Caco-2 (cell line): Measurements from ENCODE around the gene PALM. TPM values are rescaled to one million over a fixed set of nuclear protein-coding genes. Genes with fewer than 3 reads are reported as not detected.
"Not testable (repeated sequence)": the region's sequence is repeated elsewhere in the genome, so short reads cannot be mapped to it uniquely, and the experiment has no call there.

Experiments used
- BruUV-seq: library from RNA; stranded (reverse); fragments of 400-500 nt; replicated peaks from 2 replicates; lab custom pipeline; 2021; lab: Mats Ljungman, UMichigan
- CTCF ChIA-PET: fragments of 300-600 bp; sonication (Branson Sonifier 250); formaldehyde crosslinking; loops from one replicate; lab custom pipeline; 2022; ENCODE audit warnings: antibody characterized with exemption; lab: Charles Lee
- POLR2A ChIA-PET: fragments of 300-600 bp; sonication (Branson Sonifier 250); formaldehyde crosslinking; loops from one replicate; lab custom pipeline; 2022; ENCODE audit warnings: antibody characterized with exemption; lab: Charles Lee
- DNase-seq, 2 experiments: peaks; one replicate each; pipeline versions ENCODE4 v3.0.0 to v3.0.0-alpha.2; 2020 to 2022
- H3K27me3 ChIP-seq: replicated peaks from 2 replicates; pipeline ENCODE4 v1.6.0; 2011; ENCODE audit warnings: low read length; ENCODE audit not compliant: control insufficient read depth, insufficient read depth
- H3K36me3 ChIP-seq: 2 replicates; pipeline ENCODE4 v1.5.1; 2011; ENCODE audit warnings: low read length; ENCODE audit not compliant: control insufficient read depth, insufficient read depth
- H3K4me1 ChIP-seq: fragments of 250-450 bp; sonication (Bioruptor Pico); 2 replicates; pipeline ENCODE4 v1.5.1; 2020; ENCODE audit warnings: mild to moderate bottlenecking
- H3K4me3 ChIP-seq: 2 replicates; pipeline ENCODE4 v1.5.1; 2011; ENCODE audit warnings: low read depth, mild to moderate bottlenecking, control low read depth, low read length
- H3K9me3 ChIP-seq: fragments of 250-450 bp; sonication (Bioruptor Pico); 2 replicates; pipeline ENCODE4 v1.5.1; 2020; ENCODE audit warnings: mild to moderate bottlenecking, moderate library complexity
- H3K27ac Mint-ChIP-seq: one replicate; pipeline ENCODE4 v1.8.0; 2022; ENCODE audit warnings: mixed read lengths; ENCODE audit not compliant: unreplicated experiment
- H3K27me3 Mint-ChIP-seq: one replicate; pipeline ENCODE4 v1.8.0; 2022; ENCODE audit warnings: mixed read lengths; ENCODE audit not compliant: insufficient read depth, unreplicated experiment
- H3K36me3 Mint-ChIP-seq: one replicate; pipeline ENCODE4 v1.8.0; 2022; ENCODE audit warnings: mild to moderate bottlenecking, mixed read lengths; ENCODE audit not compliant: insufficient read depth, unreplicated experiment
- H3K4me1 Mint-ChIP-seq: one replicate; pipeline ENCODE4 v1.8.0; 2022; ENCODE audit warnings: low read depth, mixed read lengths; ENCODE audit not compliant: unreplicated experiment
- H3K4me3 Mint-ChIP-seq: one replicate; pipeline ENCODE4 v1.8.0; 2022; ENCODE audit warnings: mild to moderate bottlenecking, moderate library complexity, mixed read lengths; ENCODE audit not compliant: unreplicated experiment
- H3K9me3 Mint-ChIP-seq: one replicate; pipeline ENCODE4 v1.8.0; 2022; ENCODE audit warnings: mixed read lengths; ENCODE audit not compliant: unreplicated experiment
- CTCF ChIP-seq, 2 experiments: fragments of 200-600 bp in 1 of 2; IDR thresholded peaks; 1 replicate in 1 of 2; 2 replicates in 1 of 2; pipeline versions ENCODE4 v1.5.1 to v1.8.0; 2011 to 2022; ENCODE audit warnings: antibody characterized with exemption in 1 of 2, control low read depth in 1 of 2, inconsistent platforms in 1 of 2, low read depth in 1 of 2, low read length in 1 of 2, mild to moderate bottlenecking in 1 of 2, moderate library complexity in 1 of 2; ENCODE audit not compliant: insufficient read depth in 1 of 2, severe bottlenecking in 1 of 2, unreplicated experiment in 1 of 2
- intact Hi-C: fragments of 100-400 bp; cut with micrococcal nuclease; formaldehyde crosslinking; loops from one replicate; pipeline ENCODE4 v1.10.0; 2022; ENCODE audit not compliant: unreplicated experiment
- total RNA-seq: library from RNA; stranded (reverse); gene quantifications from 2 replicates; pipeline ENCODE4 v1.2.3, GENCODE V29; 2022

Gene PALM
- total RNA-seq, 1 experiment from 2014 or later: 16.1 TPM

GRCh38 chr19:741506-742131, 32.9 kb downstream of the PALM start:
- H3K9me3 ChIP-seq: peaks cover 8% of the 10 kb centered on the region
- peak; percentile 56 to 59 for DNase-seq
- no TSS peak for BruUV-seq
- H3K27me3 ChIP-seq: no peaks in the 10 kb centered on the region
- Mint-ChIP-seq H3K27ac (no peak overlapping the region), H3K36me3 (peaks cover 45% of the 10 kb centered on the region), H3K4me1 (peaks cover 7% of the 10 kb centered on the region), H3K9me3 (no peaks in the 10 kb centered on the region), H3K27me3 (no peaks in the 10 kb centered on the region), H3K4me3 (no peak overlapping the region)
- intact Hi-C loops: no loop called here
- H3K4me3 ChIP-seq: no peak overlapping the region
- H3K4me1 ChIP-seq: peaks cover 16% of the 10 kb centered on the region
- ChIA-PET CTCF (interaction anchor here (0.6 to 0.9 kb wide), 2 partner anchors 10 to 113 kb away, joined by 3 read pairs; no protein-coding TSS in a partner anchor), POLR2A (interaction anchor here (0.6 to 1.4 kb wide), 2 partner anchors 11 to 242 kb away, joined by 3 to 8 read pairs; no protein-coding TSS in a partner anchor)
- peak in 1 of 2 experiments; percentile 20 for TF ChIP-seq CTCF (IDR thresholded peaks at IDR 0.05; ENCODE audit: insufficient read depth in 1 of 2, low read depth in 1 of 2, low read length in 1 of 2, severe bottlenecking in 1 of 2, unreplicated experiment in 1 of 2)
- H3K36me3 ChIP-seq: no peaks in the 10 kb centered on the region

GRCh38 chr19:742540-743075, 33.9 kb downstream of the PALM start:
- intact Hi-C loops: no loop called here
- peaks cover 16% of the 10 kb centered on the region for H3K4me1 ChIP-seq
- no peak overlapping the region for H3K4me3 ChIP-seq
- no peaks in the 10 kb centered on the region for H3K27me3 ChIP-seq
- Mint-ChIP-seq H3K27me3 (no peaks in the 10 kb centered on the region), H3K27ac (no peak overlapping the region), H3K36me3 (peaks cover 35% of the 10 kb centered on the region), H3K4me1 (peaks cover 7% of the 10 kb centered on the region), H3K4me3 (no peak overlapping the region), H3K9me3 (no peaks in the 10 kb centered on the region)
- DNase-seq: no peak
- no peaks in the 10 kb centered on the region for H3K36me3 ChIP-seq
- BruUV-seq: no TSS peak
- CTCF ChIA-PET: no interaction called here
- POLR2A ChIA-PET: no interaction called here
- TF ChIP-seq CTCF (IDR thresholded peaks at IDR 0.05; ENCODE audit: insufficient read depth in 1 of 2, low read depth in 1 of 2, low read length in 1 of 2, severe bottlenecking in 1 of 2, unreplicated experiment in 1 of 2): no peak
- H3K9me3 ChIP-seq: peaks cover 14% of the 10 kb centered on the region

GRCh38 chr19:743168-743687, 34.5 kb downstream of the PALM start:
- ChIA-PET POLR2A (no interaction called here), CTCF (no interaction called here)
- H3K36me3 Mint-ChIP-seq: peaks cover 31% of the 10 kb centered on the region
- H3K27me3 Mint-ChIP-seq: no peaks in the 10 kb centered on the region
- H3K36me3 ChIP-seq: no peaks in the 10 kb centered on the region
- intact Hi-C loops: no loop called here
- H3K4me1 ChIP-seq: peaks cover 11% of the 10 kb centered on the region
- H3K27me3 ChIP-seq: no peaks in the 10 kb centered on the region
- TF ChIP-seq CTCF (IDR thresholded peaks at IDR 0.05; ENCODE audit: insufficient read depth in 1 of 2, low read depth in 1 of 2, low read length in 1 of 2, severe bottlenecking in 1 of 2, unreplicated experiment in 1 of 2): no peak
- H3K4me3 ChIP-seq: no peak overlapping the region
- no TSS peak for BruUV-seq
- peaks cover 20% of the 10 kb centered on the region for H3K9me3 ChIP-seq
- H3K4me1 Mint-ChIP-seq: peaks cover 5% of the 10 kb centered on the region
- no peak overlapping the region for H3K27ac Mint-ChIP-seq
- H3K9me3 Mint-ChIP-seq: no peaks in the 10 kb centered on the region
- DNase-seq: peak; percentile 62 to 84
- H3K4me3 Mint-ChIP-seq: no peak overlapping the region

GRCh38 chr19:745138-745537, 36.4 kb downstream of the PALM start:
- peaks cover 17% of the 10 kb centered on the region for H3K9me3 ChIP-seq
- intact Hi-C loops, CTCF ChIA-PET, H3K27me3 Mint-ChIP-seq, H3K36me3 ChIP-seq, DNase-seq, H3K27me3 ChIP-seq, POLR2A ChIA-PET, H3K4me1 ChIP-seq, H3K4me3 Mint-ChIP-seq, H3K27ac Mint-ChIP-seq, BruUV-seq, H3K4me1 Mint-ChIP-seq, H3K9me3 Mint-ChIP-seq, H3K4me3 ChIP-seq: not testable (repeated sequence)
- H3K36me3 Mint-ChIP-seq: peaks cover 25% of the 10 kb centered on the region
